Measurements from ENCODE around the gene RFX4.

RFX4 gene

DNA sequence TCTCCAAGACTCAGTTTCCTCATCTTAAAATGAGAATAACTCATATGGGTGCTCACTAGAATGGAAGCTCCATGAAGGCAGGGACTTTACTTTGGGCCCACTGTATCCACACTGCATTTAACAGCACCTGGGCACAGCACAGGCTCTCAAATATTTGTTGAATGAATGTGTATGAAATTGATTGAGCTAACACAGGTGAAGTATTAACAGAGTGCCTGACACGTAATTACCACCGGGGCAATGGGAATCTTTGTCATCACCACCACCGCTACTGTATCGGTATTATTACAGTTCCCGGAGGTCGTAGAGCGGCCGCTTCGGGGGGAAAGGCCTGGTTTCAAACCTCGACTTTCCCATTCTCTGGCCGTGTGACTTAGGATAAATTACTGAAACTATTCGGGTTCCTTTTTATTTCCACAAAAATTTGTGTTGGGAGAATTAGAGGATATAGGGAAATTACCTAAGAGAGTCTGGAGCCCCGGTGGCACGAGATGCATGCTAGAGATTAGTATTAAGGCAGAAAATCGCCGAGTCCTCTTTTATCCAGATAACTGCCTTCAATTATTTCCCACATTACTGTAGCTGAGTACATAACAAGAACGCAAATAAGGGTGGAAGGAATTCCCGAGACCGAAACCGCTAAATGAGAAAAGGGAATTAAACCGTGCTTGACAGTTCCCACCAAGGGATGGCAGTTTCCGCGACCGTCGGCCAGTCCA lies 190.6 kb downstream of the RFX4 start:
- TF ChIP-seq, protein P1, sequence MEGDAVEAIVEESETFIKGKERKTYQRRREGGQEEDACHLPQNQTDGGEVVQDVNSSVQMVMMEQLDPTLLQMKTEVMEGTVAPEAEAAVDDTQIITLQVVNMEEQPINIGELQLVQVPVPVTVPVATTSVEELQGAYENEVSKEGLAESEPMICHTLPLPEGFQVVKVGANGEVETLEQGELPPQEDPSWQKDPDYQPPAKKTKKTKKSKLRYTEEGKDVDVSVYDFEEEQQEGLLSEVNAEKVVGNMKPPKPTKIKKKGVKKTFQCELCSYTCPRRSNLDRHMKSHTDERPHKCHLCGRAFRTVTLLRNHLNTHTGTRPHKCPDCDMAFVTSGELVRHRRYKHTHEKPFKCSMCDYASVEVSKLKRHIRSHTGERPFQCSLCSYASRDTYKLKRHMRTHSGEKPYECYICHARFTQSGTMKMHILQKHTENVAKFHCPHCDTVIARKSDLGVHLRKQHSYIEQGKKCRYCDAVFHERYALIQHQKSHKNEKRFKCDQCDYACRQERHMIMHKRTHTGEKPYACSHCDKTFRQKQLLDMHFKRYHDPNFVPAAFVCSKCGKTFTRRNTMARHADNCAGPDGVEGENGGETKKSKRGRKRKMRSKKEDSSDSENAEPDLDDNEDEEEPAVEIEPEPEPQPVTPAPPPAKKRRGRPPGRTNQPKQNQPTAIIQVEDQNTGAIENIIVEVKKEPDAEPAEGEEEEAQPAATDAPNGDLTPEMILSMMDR (IDR thresholded peaks at IDR 0.05; ENCODE audit: low read length, missing control alignments) = no peak
- peak overlapping the region; percentile 76 for H3K4me3 ChIP-seq (replicated peaks; ENCODE audit: low read depth, low read length)
- no peak for DNase-seq (ENCODE audit: low read depth)

DNA sequence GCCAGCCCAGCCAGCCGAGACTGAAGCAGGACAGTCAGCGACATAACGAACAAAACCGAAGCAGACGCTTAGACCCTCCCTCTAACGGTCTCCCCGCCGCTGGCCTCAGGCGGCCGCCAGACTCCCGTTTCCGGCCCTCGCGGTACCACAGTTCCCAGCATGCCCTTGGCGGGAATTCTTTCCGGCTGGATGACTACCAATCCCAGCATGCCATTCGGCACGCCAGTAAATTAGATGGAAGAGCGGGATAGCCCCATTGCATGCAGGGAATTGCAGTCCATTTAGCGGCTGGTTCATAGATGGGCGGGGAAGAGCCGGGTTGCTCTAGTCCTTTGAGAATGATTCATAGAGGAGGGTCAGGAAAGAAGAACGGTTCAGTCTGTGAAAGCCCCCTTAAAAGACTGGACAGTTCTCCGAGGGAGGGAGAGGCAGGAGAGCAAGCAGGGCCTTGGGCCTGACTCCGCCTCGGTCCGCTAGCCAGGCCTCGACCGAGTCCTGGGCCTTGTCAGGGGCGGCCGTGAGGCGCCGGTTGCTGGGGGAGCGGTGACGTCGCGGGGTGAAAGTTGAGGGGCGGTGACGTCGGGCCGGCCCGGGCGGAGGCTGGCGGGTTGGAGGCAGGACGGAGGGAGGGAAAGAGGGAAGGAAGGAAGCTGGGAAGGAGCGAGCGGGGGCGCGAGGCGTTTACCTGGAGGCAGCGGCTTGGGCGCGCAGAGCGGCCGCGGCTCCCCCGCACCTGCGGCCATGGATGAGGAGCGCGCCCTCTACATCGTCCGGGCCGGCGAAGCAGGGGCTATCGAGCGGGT lies 191.4 kb downstream of the RFX4 start, which contains the start of gene RIC8B:
TSS of gene RIC8B (plus strand) at position 678 of the 803 bp plus-strand sequence. CDS start at position 742, 64 bp downstream.
- H3K4me3 ChIP-seq (replicated peaks; ENCODE audit: low read depth, low read length) = peak within 1 kb of the TSS; percentile 76
- DNase-seq (ENCODE audit: low read depth) = peak; percentile 99
- TF ChIP-seq, protein P1 (IDR thresholded peaks at IDR 0.05; ENCODE audit: low read length, missing control alignments) = no peak

DNA sequence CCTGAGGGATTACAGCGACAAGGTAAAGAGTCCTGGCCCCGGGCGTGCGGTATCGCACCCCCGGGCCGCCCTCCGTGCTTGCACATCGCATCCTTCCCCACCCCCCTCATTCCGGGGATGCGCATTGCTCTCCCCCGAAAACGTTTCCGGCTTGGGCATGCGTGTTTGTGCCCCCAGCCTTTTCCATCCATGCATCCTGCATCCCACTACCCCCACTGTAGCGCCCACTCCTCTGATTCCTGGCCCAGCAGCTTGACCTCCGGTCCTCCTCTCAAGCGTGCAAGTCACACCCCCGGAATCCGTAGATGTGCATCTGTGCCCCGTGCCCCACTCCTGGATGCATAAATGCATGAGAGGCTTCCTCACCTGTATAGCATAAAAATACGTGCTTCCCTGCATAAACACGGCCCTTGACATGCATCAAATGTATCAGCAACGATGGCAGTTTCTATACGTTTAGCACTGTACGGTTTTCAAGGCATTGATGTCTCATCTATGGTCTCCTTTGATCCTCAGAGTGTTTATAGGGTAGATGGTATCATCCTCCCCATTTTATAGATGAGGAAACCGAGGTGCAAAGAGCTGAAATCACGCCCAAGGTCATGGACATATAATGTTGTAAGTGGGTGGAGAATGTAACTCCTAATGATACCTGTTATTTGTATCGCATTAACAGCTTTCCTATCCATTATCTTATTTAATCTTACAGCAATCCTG lies 192.2 kb downstream of the RFX4 start:
- DNase-seq (ENCODE audit: low read depth) = no peak
- peak overlapping the region; percentile 76 for H3K4me3 ChIP-seq (replicated peaks; ENCODE audit: low read depth, low read length)
- TF ChIP-seq, protein P1 (IDR thresholded peaks at IDR 0.05; ENCODE audit: low read length, missing control alignments) = no peak

DNA sequence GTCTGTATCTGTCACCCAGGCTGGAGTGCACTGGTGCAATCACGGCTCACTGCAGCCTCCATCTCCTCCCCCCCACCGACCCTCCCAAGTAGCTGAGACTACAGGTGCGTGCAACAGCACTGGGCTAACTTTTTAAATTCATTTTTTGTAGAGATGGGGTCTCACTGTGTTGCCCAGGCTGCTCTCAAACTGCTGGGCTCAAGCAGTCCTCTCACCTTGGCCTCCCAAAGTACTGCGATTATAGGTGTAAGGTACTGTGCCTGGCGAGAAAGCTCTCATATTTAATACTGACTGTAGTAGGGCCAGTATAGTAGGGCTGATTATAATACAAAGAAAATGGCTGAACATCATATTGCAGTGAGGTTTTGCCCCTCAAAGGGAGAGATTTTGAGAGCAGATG lies 194.1 kb downstream of the RFX4 start:
- no peak for DNase-seq (ENCODE audit: low read depth)

DNA sequence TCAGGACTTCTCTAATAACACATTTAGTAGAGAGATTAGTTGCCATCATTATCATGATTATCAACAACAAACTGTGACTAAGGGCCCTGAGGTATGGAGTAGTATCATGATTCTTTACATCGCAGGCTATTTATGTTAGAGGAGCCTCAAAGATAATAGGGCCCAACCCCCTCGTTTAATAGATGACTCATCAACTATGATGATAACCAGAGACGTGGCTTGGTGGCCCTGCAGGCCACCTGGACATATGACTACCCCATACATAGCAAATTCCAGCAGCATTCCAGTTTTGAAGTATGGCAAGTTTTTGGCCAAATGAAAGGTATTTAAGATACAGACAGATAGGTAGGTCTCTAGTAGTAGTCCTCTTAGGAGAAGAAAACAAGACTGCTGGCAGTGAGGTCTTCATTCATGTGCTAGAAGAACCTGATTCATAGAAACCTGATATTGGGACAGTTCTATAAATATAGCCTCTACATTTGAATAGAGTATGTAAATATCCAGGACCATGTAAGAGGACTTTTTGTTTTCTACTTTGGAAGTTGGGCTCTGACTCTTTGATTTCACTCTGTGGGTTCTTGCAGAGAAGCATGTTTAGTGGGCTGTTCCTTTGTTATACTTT lies 197.3 kb downstream of the RFX4 start:
- H3K4me3 ChIP-seq (replicated peaks; ENCODE audit: low read depth, low read length) = no peak overlapping the region
- peak; percentile 33 for DNase-seq (ENCODE audit: low read depth)
- TF ChIP-seq, protein P1 (IDR thresholded peaks at IDR 0.05; ENCODE audit: low read length, missing control alignments) = no peak

More for the DNA sequence above, 194.1 kb downstream of the RFX4 start:
- TF ChIP-seq, protein P1 (IDR thresholded peaks at IDR 0.05; ENCODE audit: low read length, missing control alignments) = no peak
- H3K4me3 ChIP-seq (replicated peaks; ENCODE audit: low read depth, low read length) = no peak overlapping the region

DNA sequence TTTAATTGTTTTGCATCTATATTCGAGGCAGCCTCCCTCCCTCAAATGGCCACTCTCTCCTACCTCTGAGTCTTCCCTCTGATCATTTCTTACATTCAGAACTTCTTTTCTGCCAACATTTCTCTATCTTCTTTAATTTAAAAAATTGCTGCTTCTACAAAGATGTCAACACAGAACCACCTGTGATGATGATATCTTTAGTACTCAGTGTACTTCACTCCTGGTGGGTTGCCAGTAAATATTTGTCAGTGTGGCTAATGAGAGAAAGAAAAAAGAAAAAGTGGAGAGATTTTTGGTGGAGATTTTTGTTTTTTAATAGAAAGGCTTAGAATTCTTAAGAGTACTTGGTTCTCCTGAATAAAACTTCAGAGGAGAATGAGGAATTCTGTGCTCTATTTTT lies 199.8 kb downstream of the RFX4 start:
- TF ChIP-seq, protein P1 (IDR thresholded peaks at IDR 0.05; ENCODE audit: low read length, missing control alignments) = no peak
- H3K4me3 ChIP-seq (replicated peaks; ENCODE audit: low read depth, low read length) = no peak overlapping the region
- DNase-seq (ENCODE audit: low read depth) = no peak
